Measurements from ENCODE around the gene CEP68.

CEP68 gene

GRCh38 chr2:65055422-65056214 lies 598 bp upstream of the CEP68 start:
- Histone ChIP-seq H3K9me2 (replicated peaks; ENCODE audit: insufficient read depth, low read length) (no peaks in the 10 kb centered on the region), H3K9ac (ENCODE audit: low read length) (peak overlapping the region; percentile 49), H3K79me2 (ENCODE audit: insufficient read depth, low read length) (no peaks in the 10 kb centered on the region), H3K27me3 (ENCODE audit: low read length) (no peaks in the 10 kb centered on the region), H3K36me3 (ENCODE audit: low read length) (no peaks in the 10 kb centered on the region), H4K20me1 (ENCODE audit: low read depth, low read length) (no peaks in the 10 kb centered on the region), H3K4me3 (ENCODE audit: insufficient read depth, low read length, poor library complexity, severe bottlenecking) (peak overlapping the region; percentile 61), H3K9me3 (ENCODE audit: insufficient read depth, low read length) (no peaks in the 10 kb centered on the region), H3K4me2 (ENCODE audit: low read depth, low read length, poor library complexity, severe bottlenecking) (peak overlapping the region; percentile 81), H3F3A (ENCODE audit: insufficient read depth) (peaks cover 14% of the 10 kb centered on the region; the same call in 1 of the 2 replicates), H3K27ac (ENCODE audit: low read depth, low read length) (no peak overlapping the region), H2AFZ (ENCODE audit: low read depth, low read length, severe bottlenecking) (peak overlapping the region; percentile 77)
- TF ChIP-seq CTCF (IDR thresholded peaks at IDR 0.05; ENCODE audit: insufficient read depth, low read length, poor library complexity, severe bottlenecking) (no peak), EZH2phosphoT487 (conservative IDR thresholded peaks at IDR 0.05; ENCODE audit: low read length) (no peak)

DNA sequence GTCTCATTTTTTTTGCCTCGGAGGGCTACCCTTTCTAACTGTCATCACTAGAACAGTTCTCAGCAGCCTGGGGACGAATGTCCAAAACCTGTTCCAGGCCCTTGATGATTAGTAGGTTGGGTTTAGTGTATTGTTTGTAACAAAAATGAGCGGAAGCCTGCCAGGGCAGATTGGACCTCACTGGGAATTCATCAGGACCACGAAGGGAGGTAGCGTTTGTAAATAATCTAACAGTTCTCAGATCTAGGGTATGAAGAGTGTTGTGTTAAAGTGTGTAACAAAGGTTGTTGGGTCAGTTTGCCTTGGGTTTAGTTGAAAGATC lies 799 bp downstream of the CEP68 start:
- H3K79me2 ChIP-seq (ENCODE audit: insufficient read depth, low read length) = no peaks in the 10 kb centered on the region
- TF ChIP-seq CTCF (IDR thresholded peaks at IDR 0.05; ENCODE audit: insufficient read depth, low read length, poor library complexity, severe bottlenecking) (no peak), EZH2phosphoT487 (conservative IDR thresholded peaks at IDR 0.05; ENCODE audit: low read length) (no peak)
- no peaks in the 10 kb centered on the region for H3K9me2 ChIP-seq (replicated peaks; ENCODE audit: insufficient read depth, low read length)
- H3K27ac ChIP-seq (ENCODE audit: low read depth, low read length) = no peak overlapping the region
- peak overlapping the region; percentile 58 for H3K9ac ChIP-seq (ENCODE audit: low read length)
- no peaks in the 10 kb centered on the region for H3K9me3 ChIP-seq (ENCODE audit: insufficient read depth, low read length)
- H3K27me3 ChIP-seq (ENCODE audit: low read length) = no peaks in the 10 kb centered on the region
- H2AFZ ChIP-seq (ENCODE audit: low read depth, low read length, severe bottlenecking) = peak overlapping the region; percentile 71
- H3K4me2 ChIP-seq (ENCODE audit: low read depth, low read length, poor library complexity, severe bottlenecking) = peak overlapping the region; percentile 59
- 0 out of 2 replicates have a peak, but pooled peaks cover 10% of the 10 kb centered on the region for H3F3A ChIP-seq (ENCODE audit: insufficient read depth)
- no peaks in the 10 kb centered on the region for H4K20me1 ChIP-seq (ENCODE audit: low read depth, low read length)
- no peaks in the 10 kb centered on the region for H3K36me3 ChIP-seq (ENCODE audit: low read length)
- peak overlapping the region; percentile 66 for H3K4me3 ChIP-seq (ENCODE audit: insufficient read depth, low read length, poor library complexity, severe bottlenecking)

- Histone ChIP-seq H3K79me2 (ENCODE audit: insufficient read depth, low read length) (no peaks in the 10 kb centered on the region), H3K27ac (ENCODE audit: low read depth, low read length) (no peak overlapping the region), H2AFZ (ENCODE audit: low read depth, low read length, severe bottlenecking) (peak overlapping the region; percentile 71)
Observed at GRCh38 chr2:65057391-65058052, 1.3 kb downstream of the CEP68 start.

More at GRCh38 chr2:65057391-65058052, 1.3 kb downstream of the CEP68 start:
- Histone ChIP-seq H3K9me3 (ENCODE audit: insufficient read depth, low read length) (no peaks in the 10 kb centered on the region), H3K36me3 (ENCODE audit: low read length) (no peaks in the 10 kb centered on the region), H3K9me2 (replicated peaks; ENCODE audit: insufficient read depth, low read length) (no peaks in the 10 kb centered on the region), H3F3A (ENCODE audit: insufficient read depth) (0 out of 2 replicates have a peak, but pooled peaks cover 10% of the 10 kb centered on the region), H4K20me1 (ENCODE audit: low read depth, low read length) (no peaks in the 10 kb centered on the region), H3K4me3 (ENCODE audit: insufficient read depth, low read length, poor library complexity, severe bottlenecking) (no peak overlapping the region), H3K9ac (ENCODE audit: low read length) (peak overlapping the region; percentile 58; the same call in 1 of the 2 replicates), H3K27me3 (ENCODE audit: low read length) (no peaks in the 10 kb centered on the region), H3K4me2 (ENCODE audit: low read depth, low read length, poor library complexity, severe bottlenecking) (peak overlapping the region; percentile 59)
- TF ChIP-seq EZH2phosphoT487 (conservative IDR thresholded peaks at IDR 0.05; ENCODE audit: low read length) (no peak), CTCF (IDR thresholded peaks at IDR 0.05; ENCODE audit: insufficient read depth, low read length, poor library complexity, severe bottlenecking) (no peak)

Data from SU-DHL-6 (cell line).